ENCODE measurements around the gene TNKS1BP1.

Gene TNKS1BP1, protein sequence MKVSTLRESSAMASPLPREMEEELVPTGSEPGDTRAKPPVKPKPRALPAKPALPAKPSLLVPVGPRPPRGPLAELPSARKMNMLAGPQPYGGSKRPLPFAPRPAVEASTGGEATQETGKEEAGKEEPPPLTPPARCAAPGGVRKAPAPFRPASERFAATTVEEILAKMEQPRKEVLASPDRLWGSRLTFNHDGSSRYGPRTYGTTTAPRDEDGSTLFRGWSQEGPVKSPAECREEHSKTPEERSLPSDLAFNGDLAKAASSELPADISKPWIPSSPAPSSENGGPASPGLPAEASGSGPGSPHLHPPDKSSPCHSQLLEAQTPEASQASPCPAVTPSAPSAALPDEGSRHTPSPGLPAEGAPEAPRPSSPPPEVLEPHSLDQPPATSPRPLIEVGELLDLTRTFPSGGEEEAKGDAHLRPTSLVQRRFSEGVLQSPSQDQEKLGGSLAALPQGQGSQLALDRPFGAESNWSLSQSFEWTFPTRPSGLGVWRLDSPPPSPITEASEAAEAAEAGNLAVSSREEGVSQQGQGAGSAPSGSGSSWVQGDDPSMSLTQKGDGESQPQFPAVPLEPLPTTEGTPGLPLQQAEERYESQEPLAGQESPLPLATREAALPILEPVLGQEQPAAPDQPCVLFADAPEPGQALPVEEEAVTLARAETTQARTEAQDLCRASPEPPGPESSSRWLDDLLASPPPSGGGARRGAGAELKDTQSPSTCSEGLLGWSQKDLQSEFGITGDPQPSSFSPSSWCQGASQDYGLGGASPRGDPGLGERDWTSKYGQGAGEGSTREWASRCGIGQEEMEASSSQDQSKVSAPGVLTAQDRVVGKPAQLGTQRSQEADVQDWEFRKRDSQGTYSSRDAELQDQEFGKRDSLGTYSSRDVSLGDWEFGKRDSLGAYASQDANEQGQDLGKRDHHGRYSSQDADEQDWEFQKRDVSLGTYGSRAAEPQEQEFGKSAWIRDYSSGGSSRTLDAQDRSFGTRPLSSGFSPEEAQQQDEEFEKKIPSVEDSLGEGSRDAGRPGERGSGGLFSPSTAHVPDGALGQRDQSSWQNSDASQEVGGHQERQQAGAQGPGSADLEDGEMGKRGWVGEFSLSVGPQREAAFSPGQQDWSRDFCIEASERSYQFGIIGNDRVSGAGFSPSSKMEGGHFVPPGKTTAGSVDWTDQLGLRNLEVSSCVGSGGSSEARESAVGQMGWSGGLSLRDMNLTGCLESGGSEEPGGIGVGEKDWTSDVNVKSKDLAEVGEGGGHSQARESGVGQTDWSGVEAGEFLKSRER (N-terminal part only)

DNA sequence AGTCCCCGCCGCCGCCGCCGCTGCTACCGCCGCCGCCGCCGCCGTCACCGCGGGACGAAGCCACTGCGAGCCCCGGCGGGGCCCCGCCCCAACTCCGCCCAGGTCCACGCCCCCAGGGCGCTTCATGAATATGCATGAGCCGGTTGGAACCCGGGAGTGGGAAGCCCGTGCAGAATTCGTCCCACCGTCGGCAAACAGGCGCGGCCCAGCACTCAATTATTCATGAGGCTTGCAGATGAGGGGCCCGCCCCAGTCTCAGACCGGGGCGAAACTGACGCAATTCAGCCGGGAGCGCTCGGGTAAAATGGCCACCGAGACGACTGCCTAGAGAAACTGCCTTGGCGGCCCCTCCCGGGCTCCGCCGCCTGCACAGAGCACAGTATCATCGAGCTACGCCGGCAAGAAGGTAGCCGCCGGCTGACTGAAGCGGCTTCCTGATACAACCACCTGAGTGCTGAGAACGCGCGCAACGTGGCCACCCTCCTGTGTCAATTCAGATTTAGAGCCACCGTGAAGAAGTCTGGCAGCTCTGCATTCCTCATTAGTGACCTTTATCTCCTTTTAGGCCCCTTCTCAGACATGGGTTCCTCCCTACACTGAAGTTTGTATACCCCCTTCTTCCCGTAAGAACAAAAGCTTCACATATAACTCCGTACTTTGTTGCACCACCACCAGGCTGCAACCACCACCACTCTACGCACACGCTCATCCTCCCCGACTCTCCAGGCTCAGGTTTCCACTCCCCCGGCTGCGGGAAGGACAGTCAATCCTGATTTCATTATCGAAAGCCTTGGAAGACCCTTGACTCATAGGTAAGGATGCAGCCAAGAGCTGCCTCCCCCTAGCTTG lies at the start of gene TNKS1BP1:
Gene TNKS1BP1, minus strand, starts transcription at position 67 of the 849 bp plus-strand sequence. CDS start 3,067 bp downstream, outside the sequence.
- no peak for TF ChIP-seq SUZ12 (IDR thresholded peaks at IDR 0.05; ENCODE audit: extremely low read depth, insufficient read depth, insufficient read length)
- TF ChIP-seq YY1 (IDR thresholded peaks at IDR 0.05; ENCODE audit: insufficient read depth, insufficient read length), result peak; percentile 38
- TF ChIP-seq ZNF274 (IDR thresholded peaks at IDR 0.05; ENCODE audit: low read depth, low read length), result no peak
- peak; percentile 95 for DNase-seq (ENCODE audit: low read depth, low spot score)

DNA sequence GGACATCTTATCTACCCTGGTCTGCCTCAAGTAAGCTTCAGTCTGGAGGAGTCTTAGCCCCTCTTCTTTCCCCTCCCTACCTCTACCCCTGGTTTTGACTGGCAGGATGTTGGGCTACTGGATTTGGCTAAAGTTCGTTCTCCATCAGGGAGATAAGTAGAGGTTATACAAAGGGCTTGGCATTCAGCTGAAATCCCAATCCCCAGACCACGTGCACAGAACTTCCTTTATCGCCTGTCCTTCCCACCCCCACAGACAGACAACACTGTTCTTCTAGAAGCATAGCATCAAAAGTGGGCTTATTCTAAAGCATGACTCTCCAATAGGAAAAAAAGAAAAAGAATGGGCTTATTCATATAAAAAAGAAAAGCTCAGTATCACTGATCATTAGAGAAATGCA lies 48.4 kb upstream of the TNKS1BP1 start:
- H3K36me3 ChIP-seq (ENCODE audit: insufficient read depth, insufficient read length, low read length), result no peaks in the 10 kb centered on the region
- no peaks in the 10 kb centered on the region for H3K4me1 ChIP-seq (ENCODE audit: insufficient read depth, insufficient read length)
- TF ChIP-seq YY1 (IDR thresholded peaks at IDR 0.05; ENCODE audit: insufficient read depth, insufficient read length) (no peak), SUZ12 (IDR thresholded peaks at IDR 0.05; ENCODE audit: extremely low read depth, insufficient read depth, insufficient read length) (no peak), ZNF274 (IDR thresholded peaks at IDR 0.05; ENCODE audit: low read depth, low read length) (no peak)
- no peak overlapping the region for H3K9ac ChIP-seq (ENCODE audit: insufficient read length, low read depth)
- H3K9me3 ChIP-seq (ENCODE audit: insufficient read depth, low read length), result no peaks in the 10 kb centered on the region
- H3K4me3 ChIP-seq (ENCODE audit: insufficient read length, low read depth), result no peak overlapping the region
- H3K27me3 ChIP-seq (ENCODE audit: insufficient read depth, insufficient read length), result peaks cover 12% of the 10 kb centered on the region
- DNase-seq (ENCODE audit: low read depth, low spot score), result no peak

More for the DNA sequence above, at the start of gene TNKS1BP1:
- Histone ChIP-seq H3K27me3 (ENCODE audit: insufficient read depth, insufficient read length) (no peaks in the 10 kb centered on the region), H3K4me1 (ENCODE audit: insufficient read depth, insufficient read length) (peaks cover 17% of the 10 kb centered on the region), H3K4me3 (ENCODE audit: insufficient read length, low read depth) (peak within 1 kb of the TSS; percentile 84), H3K9me3 (ENCODE audit: insufficient read depth, low read length) (no peaks in the 10 kb centered on the region), H3K9ac (ENCODE audit: insufficient read length, low read depth) (peak within 1 kb of the TSS; percentile 92), H3K36me3 (ENCODE audit: insufficient read depth, insufficient read length, low read length) (peaks cover 63% of the 10 kb centered on the region)

DNA sequence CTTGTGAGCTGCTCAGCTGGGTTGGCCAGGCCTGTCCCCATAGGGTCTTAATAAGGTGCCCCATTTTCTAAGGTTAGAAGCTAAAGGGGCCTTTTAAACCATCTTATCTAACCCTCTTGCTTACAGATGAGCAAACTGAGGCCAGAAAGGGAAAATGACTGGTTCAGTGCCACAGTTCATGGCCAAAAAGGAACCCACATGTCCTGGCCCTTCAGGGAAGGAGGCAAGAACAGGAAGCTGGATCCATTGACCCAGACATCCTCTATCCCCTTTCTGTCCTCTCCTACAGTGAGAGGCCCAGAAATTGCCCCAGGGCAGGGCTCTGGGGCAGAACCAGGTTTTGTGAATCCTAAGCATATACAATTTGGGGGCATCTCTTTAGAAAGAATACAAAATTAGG lies 46.2 kb upstream of the TNKS1BP1 start:
- Histone ChIP-seq H3K4me1 (ENCODE audit: insufficient read depth, insufficient read length) (peaks cover 3% of the 10 kb centered on the region), H3K4me3 (ENCODE audit: insufficient read length, low read depth) (no peak overlapping the region), H3K9ac (ENCODE audit: insufficient read length, low read depth) (no peak overlapping the region), H3K36me3 (ENCODE audit: insufficient read depth, insufficient read length, low read length) (no peaks in the 10 kb centered on the region), H3K27me3 (ENCODE audit: insufficient read depth, insufficient read length) (no peaks in the 10 kb centered on the region), H3K9me3 (ENCODE audit: insufficient read depth, low read length) (no peaks in the 10 kb centered on the region)
- no peak for DNase-seq (ENCODE audit: low read depth, low spot score)
- TF ChIP-seq ZNF274 (IDR thresholded peaks at IDR 0.05; ENCODE audit: low read depth, low read length) (no peak), YY1 (IDR thresholded peaks at IDR 0.05; ENCODE audit: insufficient read depth, insufficient read length) (no peak), SUZ12 (IDR thresholded peaks at IDR 0.05; ENCODE audit: extremely low read depth, insufficient read depth, insufficient read length) (no peak)

DNA sequence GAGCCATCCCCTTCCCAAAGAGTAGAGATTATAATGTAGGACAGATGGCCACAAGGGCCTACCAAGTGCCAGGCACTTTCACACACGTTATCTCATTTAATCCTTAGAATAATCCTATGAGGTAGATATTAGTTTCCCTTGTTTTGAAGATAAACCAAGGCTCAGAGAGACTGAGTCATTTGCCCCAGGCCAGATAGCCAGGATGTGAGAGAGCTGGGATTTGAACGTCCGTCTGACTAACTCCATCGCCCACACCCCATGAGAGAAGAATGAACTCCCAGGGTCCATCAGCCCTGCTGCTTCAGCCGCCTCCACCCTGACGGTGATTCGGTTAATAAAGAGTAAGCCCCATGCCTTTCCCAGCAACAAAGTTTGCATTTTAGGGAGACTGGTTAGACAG lies 45.5 kb upstream of the TNKS1BP1 start:
- TF ChIP-seq SUZ12 (IDR thresholded peaks at IDR 0.05; ENCODE audit: extremely low read depth, insufficient read depth, insufficient read length), result no peak
- TF ChIP-seq ZNF274 (IDR thresholded peaks at IDR 0.05; ENCODE audit: low read depth, low read length), result no peak
- TF ChIP-seq YY1 (IDR thresholded peaks at IDR 0.05; ENCODE audit: insufficient read depth, insufficient read length), result no peak
- peaks cover 8% of the 10 kb centered on the region for H3K4me1 ChIP-seq (ENCODE audit: insufficient read depth, insufficient read length)
- H3K4me3 ChIP-seq (ENCODE audit: insufficient read length, low read depth), result no peak overlapping the region
- H3K36me3 ChIP-seq (ENCODE audit: insufficient read depth, insufficient read length, low read length), result no peaks in the 10 kb centered on the region
- no peak overlapping the region for H3K9ac ChIP-seq (ENCODE audit: insufficient read length, low read depth)
- H3K27me3 ChIP-seq (ENCODE audit: insufficient read depth, insufficient read length), result no peaks in the 10 kb centered on the region
- DNase-seq (ENCODE audit: low read depth, low spot score), result no peak
- no peaks in the 10 kb centered on the region for H3K9me3 ChIP-seq (ENCODE audit: insufficient read depth, low read length)

DNA sequence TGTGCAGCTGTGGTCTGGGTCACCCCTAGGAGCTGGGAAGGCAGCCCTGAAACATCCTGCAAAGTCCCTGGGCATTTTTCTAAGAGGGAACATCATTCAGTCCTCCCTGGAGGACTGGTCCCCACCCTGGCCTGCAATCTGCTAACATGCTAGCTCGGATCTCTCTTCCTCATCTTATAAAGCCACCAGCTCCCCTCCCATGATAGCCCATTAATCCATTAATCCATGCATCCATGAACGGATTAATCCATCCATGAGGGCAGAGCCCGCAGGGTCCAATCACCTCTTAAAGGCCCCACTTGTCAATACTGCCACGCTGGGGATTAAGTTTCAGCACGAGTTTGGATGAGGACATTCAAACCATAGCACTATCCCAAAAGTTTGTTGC lies 44.1 kb upstream of the TNKS1BP1 start:
- TF ChIP-seq SUZ12 (IDR thresholded peaks at IDR 0.05; ENCODE audit: extremely low read depth, insufficient read depth, insufficient read length) (no peak), ZNF274 (IDR thresholded peaks at IDR 0.05; ENCODE audit: low read depth, low read length) (no peak), YY1 (IDR thresholded peaks at IDR 0.05; ENCODE audit: insufficient read depth, insufficient read length) (no peak)
- Histone ChIP-seq H3K4me3 (ENCODE audit: insufficient read length, low read depth) (no peak overlapping the region), H3K36me3 (ENCODE audit: insufficient read depth, insufficient read length, low read length) (no peaks in the 10 kb centered on the region), H3K4me1 (ENCODE audit: insufficient read depth, insufficient read length) (peaks cover 8% of the 10 kb centered on the region), H3K9me3 (ENCODE audit: insufficient read depth, low read length) (no peaks in the 10 kb centered on the region), H3K27me3 (ENCODE audit: insufficient read depth, insufficient read length) (no peaks in the 10 kb centered on the region), H3K9ac (ENCODE audit: insufficient read length, low read depth) (no peak overlapping the region)
- no peak for DNase-seq (ENCODE audit: low read depth, low spot score)

Measured in NT2/D1 (cell line).